CD4-positive, alpha-beta T cell treated with Interleukin-17A for 4 hours (primary cell): Measurements from ENCODE around the gene AGAP5.
"Not testable (repeated sequence)": the region's sequence is repeated elsewhere in the genome, so short reads cannot be mapped to it uniquely, and the experiment has no call there.

Experiments used
- DNase-seq: peaks from one replicate; pipeline ENCODE4 v3.0.0-alpha.2; 2020; ENCODE audit warnings: mixed read lengths

The AGAP5 gene

GRCh38 chr10:73713912-73714311 lies 16.0 kb upstream of the AGAP5 start:
- not testable (repeated sequence) for DNase-seq

GRCh38 chr10:73711683-73712082 lies 13.8 kb upstream of the AGAP5 start:
- not testable (repeated sequence) for DNase-seq

GRCh38 chr10:73708122-73708521 lies 10.2 kb upstream of the AGAP5 start:
- DNase-seq = not testable (repeated sequence)

DNA sequence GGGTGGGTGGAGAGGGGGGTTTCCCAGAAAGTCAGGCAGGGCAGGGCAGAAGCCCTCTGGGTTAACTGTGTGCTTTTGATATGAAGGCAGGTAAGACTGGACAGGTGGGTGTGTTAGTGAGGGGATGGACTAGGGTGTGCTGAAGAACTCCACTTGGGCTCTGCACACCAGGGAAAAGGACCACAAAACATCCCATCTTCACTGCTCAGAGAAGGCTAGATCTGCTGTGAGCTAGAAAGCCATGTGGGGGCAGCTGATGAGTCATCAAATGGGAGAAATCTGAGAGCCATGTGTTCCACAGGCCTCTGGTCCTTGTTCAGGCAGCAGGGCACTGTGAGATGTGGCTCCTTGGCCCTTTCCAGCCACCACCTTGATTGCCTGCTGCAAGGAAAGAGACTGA lies 9.7 kb upstream of the AGAP5 start:
- DNase-seq = not testable (repeated sequence)

- DNase-seq = not testable (repeated sequence)
Measured at GRCh38 chr10:73706488-73706887, 8.6 kb upstream of the AGAP5 start.

- DNase-seq = not testable (repeated sequence)
Measured at GRCh38 chr10:73705506-73706072, 7.7 kb upstream of the AGAP5 start.

DNA sequence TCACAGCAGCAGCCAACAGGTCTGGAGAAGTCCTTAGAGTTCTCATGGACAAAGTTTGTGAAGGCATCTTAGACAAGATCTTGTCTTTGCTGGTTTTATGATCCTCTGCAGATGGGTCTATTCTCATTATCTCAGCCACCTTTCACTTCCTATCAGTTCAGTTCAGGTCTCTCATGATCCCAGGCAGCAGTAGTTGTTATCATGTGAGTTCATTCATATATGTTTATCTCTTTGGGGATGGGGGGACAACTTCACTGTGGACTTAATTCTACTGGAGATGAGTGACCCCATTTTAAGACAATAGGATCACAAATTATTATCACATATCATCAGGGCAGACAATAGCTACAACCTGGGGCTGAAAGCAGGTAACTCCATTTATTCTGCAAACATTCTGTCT lies 6.0 kb upstream of the AGAP5 start:
- not testable (repeated sequence) for DNase-seq

DNA sequence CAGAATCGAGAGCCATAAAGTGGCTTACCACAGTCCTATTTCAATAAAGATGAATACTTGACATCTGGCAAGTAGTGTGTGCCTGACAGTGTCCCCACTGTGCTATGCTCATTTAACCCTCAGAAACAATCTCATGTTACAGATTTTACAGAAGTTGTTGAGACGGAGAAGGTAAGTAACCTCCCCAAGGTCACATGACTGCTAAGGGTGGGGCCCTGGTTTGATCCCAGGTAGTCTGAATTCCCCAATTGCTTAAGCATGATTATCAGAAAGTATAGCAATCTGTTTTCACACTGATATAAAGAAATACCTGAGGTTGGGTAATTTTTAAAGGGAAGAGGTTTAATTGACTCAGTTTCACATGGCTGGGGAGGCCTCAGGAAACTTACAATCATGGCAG lies 910 bp upstream of the AGAP5 start:
- DNase-seq = not testable (repeated sequence)

DNA sequence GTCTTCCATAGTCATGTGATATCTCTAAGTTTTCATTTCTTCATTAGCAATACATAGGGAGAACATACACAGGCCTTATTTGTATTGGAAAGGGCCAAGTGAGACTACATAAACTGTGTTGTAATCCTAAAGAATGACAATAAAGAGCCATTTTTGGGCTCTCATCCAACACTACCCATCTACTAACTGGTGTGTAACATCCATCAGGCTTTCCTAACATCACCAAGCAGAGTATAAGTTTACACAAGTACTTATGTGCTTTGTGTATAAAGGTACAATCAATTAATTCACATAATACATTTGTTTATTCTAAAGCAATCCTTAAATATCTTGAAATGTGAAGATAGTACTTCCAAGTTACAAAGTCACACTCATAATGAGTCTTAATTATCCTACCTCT lies 2.6 kb downstream of the AGAP5 start:
- not testable (repeated sequence) for DNase-seq

DNA sequence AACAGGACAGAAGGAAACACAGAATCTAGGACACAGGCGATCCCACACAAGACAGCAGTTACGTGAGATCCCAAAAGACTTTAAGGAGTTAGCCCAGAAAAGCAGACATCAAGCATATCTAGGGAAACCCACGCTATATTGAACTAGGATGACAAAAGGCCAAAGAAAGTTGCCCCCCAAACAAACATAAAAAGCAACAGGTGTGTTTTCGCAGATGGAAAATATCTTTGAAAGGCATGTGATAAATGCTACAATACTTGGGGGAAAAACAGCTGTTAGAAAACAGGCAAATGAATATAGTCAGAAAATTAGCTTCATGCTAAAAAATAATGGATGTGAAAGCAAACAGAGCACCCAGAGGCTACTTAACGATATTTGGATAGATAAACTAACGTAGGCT lies 7.2 kb downstream of the AGAP5 start:
- DNase-seq = not testable (repeated sequence)

DNA sequence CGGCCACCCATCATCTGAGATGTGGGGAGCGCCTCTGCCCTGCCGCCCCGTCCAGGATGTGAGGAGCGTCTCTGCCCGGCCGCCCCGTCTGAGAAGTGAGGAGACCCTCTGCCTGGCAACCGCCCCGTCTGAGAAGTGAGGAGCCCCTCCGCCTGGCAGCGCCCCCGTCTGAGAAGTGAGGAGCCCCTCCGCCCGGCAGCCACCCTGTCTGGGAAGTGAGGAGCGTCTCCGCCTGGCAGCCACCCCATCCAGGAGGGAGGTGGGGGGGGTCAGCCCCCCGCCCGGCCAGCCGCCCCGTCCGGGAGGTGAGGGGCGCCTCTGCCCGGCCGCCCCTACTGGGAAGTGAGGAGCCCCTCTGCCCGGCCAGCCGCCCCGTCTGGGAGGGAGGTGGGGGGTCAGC lies 8.3 kb downstream of the AGAP5 start:
- not testable (repeated sequence) for DNase-seq

GRCh38 chr10:73687641-73688040 lies 10.3 kb downstream of the AGAP5 start:
- DNase-seq = not testable (repeated sequence)

- DNase-seq = not testable (repeated sequence)
Measured at GRCh38 chr10:73674546-73674945, 23.4 kb downstream of the AGAP5 start.

DNA sequence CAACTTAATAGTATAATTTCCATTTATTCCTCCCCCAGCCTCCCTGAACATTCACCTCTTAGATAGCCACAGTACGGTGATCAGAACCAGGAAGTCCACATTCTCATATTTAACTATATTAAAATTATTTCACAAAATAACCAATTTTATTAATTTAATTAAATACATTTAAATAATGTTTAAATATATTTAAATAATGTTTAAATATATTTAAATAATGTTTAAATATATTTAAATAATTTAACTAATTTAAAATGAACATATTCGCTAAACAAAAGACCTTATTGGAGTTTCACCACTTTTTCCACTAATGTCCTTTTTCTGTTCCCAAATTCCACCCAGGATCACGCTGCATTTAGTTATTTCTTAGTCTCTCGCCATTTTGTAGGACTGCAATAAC lies 29.5 kb downstream of the AGAP5 start:
- not testable (repeated sequence) for DNase-seq

DNA sequence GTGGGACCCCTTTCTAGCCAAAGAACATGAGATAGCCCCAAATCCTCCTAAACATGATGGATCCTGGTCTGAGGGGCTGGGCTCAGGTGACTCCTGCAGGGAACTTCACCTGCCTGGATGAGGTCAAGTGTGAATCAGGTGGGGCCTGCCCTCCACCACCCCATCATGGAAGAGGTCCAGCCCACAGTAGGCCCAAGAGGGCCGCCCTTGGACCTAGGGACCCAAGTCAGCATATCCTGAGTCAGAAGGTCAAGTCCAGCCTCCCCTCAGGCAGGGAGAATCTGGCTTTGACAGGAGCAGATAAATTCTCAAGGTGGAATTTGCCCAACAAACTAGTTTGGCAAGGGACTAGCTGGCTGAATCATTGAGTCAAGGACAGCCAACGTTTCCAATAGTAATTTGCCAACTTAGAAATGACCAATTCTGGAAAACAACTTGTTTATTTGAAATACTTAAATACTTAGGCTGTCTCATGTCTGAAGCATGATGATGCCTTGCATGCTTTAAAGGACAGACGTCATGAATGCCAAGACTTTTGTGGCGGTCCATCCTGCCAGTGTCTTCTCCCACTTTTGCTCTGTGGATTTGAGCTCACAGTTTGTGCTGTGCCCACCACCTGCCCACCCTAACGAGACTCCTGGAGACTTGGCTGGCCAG lies 31.6 kb downstream of the AGAP5 start:
- DNase-seq = not testable (repeated sequence)

DNA sequence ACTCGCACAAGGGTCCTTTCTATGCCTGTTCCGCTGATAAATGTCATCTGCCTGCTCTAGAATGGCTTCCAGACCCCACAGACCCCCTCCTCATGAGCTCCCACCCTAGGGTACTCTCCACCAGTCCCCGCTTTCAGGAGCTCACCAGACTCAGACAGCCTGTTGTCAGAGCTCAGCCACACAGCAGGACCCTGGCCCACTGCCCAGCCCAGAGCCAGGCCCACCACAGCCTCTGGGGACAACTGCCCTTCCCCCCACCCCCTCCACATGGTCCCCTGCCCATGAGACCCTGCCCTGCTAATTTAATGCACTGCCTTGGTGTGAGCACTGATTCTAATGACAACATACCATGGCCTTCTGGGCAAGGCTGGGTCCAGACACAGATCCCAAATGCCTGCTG lies 32.3 kb downstream of the AGAP5 start:
- not testable (repeated sequence) for DNase-seq

DNA sequence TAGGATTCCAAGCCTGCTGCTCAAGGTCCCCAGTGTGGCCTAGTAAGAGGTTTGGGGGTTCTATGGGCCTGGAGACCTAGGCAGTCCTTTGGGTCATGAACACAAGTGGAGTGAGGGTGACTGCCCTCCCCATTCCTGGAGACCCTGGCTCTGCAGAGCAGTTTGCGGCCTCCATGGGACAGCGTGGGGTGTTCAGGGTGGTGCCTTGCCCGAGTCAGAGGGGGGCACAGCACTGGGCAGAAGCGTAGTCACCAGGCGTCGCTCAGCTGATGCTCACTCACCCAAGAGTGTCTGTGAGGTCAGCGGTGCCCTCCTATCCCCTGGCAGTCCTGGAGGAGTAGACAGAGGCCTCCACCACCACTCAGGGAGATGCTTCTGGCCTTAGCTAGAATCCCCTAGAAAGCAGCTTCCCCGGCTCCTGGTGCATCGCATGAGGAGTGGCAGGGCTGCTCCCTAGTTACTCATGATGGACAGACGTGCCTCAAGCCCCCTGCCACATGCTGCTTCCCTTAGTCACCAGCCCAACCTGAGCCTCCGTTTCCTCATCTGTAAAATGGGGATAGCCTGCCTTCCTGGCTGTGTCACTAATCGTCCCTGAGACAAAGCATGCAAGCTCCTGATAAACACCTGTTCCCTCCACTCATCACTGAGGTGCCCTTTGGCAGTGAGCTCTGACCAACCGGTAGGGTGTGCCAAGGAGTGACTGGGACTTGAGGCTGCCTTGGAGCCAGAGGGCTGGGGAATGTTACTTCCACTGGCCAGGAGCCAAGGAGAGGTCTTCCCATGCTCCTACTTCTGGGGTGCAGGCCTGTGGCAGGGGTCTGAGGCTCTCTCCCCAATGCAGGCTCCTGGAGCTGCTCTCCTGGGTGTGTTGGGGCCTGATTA lies 33.5 kb downstream of the AGAP5 start:
- DNase-seq = not testable (repeated sequence)

GRCh38 chr10:73663621-73664020 lies 34.3 kb downstream of the AGAP5 start:
- DNase-seq = not testable (repeated sequence)

DNA sequence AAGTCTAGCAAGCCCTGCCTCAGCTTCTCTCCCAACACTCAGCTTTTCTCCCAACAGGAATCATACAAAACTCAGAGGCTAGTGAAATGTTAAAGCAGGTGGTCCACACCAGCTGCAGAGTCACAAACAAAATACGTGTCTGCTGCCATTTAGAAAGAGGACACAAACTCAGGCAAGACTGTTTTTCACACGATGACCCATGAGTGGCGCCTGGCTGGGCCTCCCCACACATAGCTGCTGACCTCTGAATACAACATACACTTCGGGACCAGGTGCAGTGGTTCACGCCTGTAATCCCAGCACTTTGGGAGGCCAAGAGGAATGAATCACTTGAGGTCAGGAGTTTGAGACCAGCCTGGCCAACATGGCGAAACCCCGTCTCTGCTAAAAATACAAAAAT lies 35.2 kb downstream of the AGAP5 start:
- DNase-seq = not testable (repeated sequence)

DNA sequence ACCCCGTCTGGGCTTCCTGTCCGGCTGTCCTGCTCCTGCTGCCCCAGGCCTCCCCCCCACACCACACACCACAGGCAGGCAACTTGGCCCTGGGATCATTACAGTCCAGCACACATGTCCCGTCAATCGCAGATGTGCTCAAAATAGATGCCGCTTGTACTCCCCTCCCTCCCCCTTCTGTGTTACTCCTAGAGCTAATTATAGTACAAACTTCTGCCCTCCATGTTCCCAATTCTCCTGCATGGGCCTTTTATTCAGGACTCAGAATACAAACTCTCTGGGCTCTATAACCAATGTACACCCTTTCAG lies 42.0 kb downstream of the AGAP5 start, which contains the start of gene SYNPO2L:
SYNPO2L (minus strand) TSS at position 40 of the 309 bp plus-strand sequence. CDS start 107 bp downstream, outside the sequence.
- no peak for DNase-seq

GRCh38 chr10:73655257-73655989 lies 42.5 kb downstream of the AGAP5 start:
- DNase-seq = no peak

- DNase-seq = no peak
Measured at GRCh38 chr10:73653701-73654100, 44.2 kb downstream of the AGAP5 start.

DNA sequence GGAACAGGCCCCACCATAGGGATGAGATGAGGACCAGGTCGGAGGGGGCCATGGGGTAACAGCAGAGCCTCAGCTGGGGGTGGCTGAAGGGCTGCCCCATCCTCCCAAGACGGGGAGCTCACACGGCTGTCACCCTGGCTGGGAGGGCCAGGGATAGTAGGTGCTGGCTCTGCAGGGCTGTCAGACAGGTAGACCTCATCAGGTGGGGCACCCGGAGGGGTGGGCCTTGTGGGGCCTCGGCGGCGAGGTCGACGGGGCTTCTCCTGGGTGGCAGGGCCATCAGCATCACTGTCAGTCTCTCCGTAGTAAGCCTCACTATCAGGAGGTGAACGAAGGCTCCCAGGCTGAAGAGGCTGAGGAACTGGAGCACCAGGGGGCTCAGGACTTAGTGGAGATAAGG lies 44.7 kb downstream of the AGAP5 start:
- DNase-seq = no peak
